ENCODE measurements around the gene ASB15. TPM values are rescaled to one million over a fixed set of nuclear protein-coding genes. Genes with fewer than 3 reads are reported as not detected.

ASB15 gene
- total RNA-seq, 1 experiment from 2014 or later, result not detected

GRCh38 chr7:123661765-123662164 is 60.1 kb downstream of the ASB15 start:
- no peak for DNase-seq (ENCODE audit: extremely low read depth, low read depth)

DNA sequence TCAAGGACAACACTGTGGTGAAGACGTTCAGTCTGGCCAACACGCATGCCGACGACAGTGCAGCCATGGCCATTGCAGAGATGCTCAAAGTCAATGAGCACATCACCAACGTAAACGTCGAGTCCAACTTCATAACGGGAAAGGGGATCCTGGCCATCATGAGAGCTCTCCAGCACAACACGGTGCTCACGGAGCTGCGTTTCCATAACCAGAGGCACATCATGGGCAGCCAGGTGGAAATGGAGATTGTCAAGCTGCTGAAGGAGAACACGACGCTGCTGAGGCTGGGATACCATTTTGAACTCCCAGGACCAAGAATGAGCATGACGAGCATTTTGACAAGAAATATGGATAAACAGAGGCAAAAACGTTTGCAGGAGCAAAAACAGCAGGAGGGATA is 60.7 kb downstream of the ASB15 start:
- no peak for DNase-seq (ENCODE audit: extremely low read depth, low read depth)

DNA sequence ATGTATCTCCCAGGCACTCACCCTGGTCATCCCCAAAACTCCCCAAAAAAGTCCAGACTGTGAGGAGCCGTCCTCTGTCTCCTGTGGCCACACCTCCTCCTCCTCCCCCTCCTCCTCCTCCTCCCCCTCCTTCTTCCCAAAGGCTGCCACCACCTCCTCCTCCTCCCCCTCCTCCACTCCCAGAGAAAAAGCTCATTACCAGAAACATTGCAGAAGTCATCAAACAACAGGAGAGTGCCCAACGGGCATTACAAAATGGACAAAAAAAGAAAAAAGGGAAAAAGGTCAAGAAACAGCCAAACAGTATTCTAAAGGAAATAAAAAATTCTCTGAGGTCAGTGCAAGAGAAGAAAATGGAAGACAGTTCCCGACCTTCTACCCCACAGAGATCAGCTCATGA is 61.1 kb downstream of the ASB15 start:
- DNase-seq (ENCODE audit: extremely low read depth, low read depth), result no peak

DNA sequence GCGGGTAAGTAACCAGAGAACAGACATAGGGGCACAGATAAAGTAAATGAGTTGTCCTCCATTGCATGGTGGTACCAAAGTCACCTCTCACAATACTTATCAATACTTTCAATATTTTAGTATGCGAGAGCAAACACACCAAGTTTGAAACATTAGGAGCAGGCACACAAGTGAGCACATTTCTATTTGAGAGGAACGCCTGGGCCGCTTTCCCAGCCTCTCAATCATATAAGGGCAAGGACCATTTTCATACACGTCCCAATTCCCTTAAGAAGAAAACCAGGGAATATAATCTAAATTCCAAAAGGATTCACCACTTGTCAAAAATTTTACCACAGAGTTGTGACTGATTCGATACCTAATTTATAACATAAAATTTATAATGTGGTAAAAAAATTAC is 61.6 kb downstream of the ASB15 start:
- DNase-seq (ENCODE audit: extremely low read depth, low read depth), result no peak

GRCh38 chr7:123665157-123665556 is 63.5 kb downstream of the ASB15 start:
- DNase-seq (ENCODE audit: extremely low read depth, low read depth), result no peak

GRCh38 chr7:123665896-123666295 is 64.3 kb downstream of the ASB15 start:
- DNase-seq (ENCODE audit: extremely low read depth, low read depth), result no peak

GRCh38 chr7:123666492-123666891 is 64.9 kb downstream of the ASB15 start:
- no peak for DNase-seq (ENCODE audit: extremely low read depth, low read depth)

- DNase-seq (ENCODE audit: extremely low read depth, low read depth), result no peak
Measured at GRCh38 chr7:123669485-123669884, 67.9 kb downstream of the ASB15 start.

DNA sequence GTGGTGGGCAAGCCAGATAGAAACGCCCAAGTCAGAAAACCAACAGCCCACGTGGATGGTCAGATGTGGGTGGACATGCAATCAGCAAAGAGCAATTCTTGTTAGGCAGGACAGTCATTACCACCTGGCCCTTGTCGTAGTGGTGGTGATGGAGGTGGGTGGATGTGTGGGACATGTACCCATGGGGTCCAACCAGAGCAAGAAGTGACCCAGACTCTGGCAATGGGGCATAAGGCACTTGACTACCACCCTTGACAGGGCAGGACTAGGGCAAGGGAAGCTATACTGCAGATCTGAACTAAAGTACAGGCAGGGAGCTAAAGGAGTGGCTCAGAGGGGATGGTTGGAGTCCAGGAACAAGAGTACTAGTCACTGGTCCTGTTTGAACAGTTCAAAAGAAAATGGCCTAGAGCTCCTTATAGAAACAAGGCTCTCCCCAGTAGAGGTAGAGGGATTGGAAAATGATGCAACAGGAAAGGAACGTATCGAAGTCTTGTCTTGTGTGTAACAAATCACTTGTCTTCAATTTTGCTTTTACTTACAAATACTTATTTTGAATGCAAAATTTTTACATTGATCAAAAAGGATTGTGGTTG is 71.6 kb downstream of the ASB15 start:
- DNase-seq (ENCODE audit: extremely low read depth, low read depth), result no peak

GRCh38 chr7:123673752-123674398 is 72.3 kb downstream of the ASB15 start:
- DNase-seq (ENCODE audit: extremely low read depth, low read depth), result no peak

GRCh38 chr7:123674399-123675180 is 73.0 kb downstream of the ASB15 start:
- no peak for DNase-seq (ENCODE audit: extremely low read depth, low read depth)

- no peak for DNase-seq (ENCODE audit: extremely low read depth, low read depth)
Measured at GRCh38 chr7:123675181-123675473, 73.5 kb downstream of the ASB15 start.

GRCh38 chr7:123677061-123677715 is 75.6 kb downstream of the ASB15 start:
- no peak for DNase-seq (ENCODE audit: extremely low read depth, low read depth)

GRCh38 chr7:123679614-123680013 is 78.0 kb downstream of the ASB15 start:
- no peak for DNase-seq (ENCODE audit: extremely low read depth, low read depth)

DNA sequence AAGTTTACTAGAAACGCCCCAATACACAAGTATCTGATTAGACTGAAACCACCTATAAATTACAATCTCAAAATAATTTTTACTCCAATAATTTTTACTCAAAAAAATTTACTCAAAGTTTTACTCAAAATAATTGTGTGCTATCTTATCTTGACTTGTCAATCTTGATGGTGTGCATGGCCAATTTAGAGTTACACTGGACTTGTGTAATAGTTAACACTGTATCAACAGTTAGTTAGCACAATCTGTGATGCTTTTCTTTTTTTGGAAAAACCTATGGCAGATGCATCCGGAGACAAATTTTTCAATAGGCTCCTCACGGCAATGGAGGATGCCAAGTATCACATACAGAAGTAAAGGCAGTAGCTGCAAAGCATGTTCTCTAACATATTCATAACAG is 79.0 kb downstream of the ASB15 start:
- DNase-seq (ENCODE audit: extremely low read depth, low read depth), result no peak

- DNase-seq (ENCODE audit: extremely low read depth, low read depth), result no peak
Measured at GRCh38 chr7:123681561-123681960, 79.9 kb downstream of the ASB15 start.

- peak; percentile 66 for DNase-seq (ENCODE audit: extremely low read depth, low read depth)
Measured at GRCh38 chr7:123682690-123683089, 81.1 kb downstream of the ASB15 start.

GRCh38 chr7:123687161-123687560 is 85.5 kb downstream of the ASB15 start:
- DNase-seq (ENCODE audit: extremely low read depth, low read depth), result no peak

DNA sequence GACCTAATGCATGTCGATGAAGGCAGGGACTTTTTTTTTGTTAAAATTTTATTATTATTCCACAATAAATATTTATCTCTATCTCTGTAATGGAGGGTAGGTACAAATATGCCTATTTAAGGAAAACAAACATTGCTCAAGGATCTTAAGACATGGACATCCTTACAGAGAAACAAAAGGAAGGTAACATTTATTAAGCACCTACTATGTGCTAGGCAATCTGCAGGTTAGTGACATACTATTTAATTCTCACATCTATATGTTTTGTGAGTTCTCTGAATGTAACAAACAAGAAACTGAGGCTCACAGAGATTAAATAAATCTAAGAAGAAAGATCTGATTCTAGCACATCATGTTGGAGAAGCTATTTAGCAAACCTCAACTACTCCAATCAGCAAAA is 86.1 kb downstream of the ASB15 start:
- no peak for DNase-seq (ENCODE audit: extremely low read depth, low read depth)
